ENCODE measurements around the gene HES5. TPM values are rescaled to one million over a fixed set of nuclear protein-coding genes. Genes with fewer than 3 reads are reported as not detected.

Gene HES5
- total RNA-seq, 1 donor from 2014 or later = 1.5 TPM

DNA sequence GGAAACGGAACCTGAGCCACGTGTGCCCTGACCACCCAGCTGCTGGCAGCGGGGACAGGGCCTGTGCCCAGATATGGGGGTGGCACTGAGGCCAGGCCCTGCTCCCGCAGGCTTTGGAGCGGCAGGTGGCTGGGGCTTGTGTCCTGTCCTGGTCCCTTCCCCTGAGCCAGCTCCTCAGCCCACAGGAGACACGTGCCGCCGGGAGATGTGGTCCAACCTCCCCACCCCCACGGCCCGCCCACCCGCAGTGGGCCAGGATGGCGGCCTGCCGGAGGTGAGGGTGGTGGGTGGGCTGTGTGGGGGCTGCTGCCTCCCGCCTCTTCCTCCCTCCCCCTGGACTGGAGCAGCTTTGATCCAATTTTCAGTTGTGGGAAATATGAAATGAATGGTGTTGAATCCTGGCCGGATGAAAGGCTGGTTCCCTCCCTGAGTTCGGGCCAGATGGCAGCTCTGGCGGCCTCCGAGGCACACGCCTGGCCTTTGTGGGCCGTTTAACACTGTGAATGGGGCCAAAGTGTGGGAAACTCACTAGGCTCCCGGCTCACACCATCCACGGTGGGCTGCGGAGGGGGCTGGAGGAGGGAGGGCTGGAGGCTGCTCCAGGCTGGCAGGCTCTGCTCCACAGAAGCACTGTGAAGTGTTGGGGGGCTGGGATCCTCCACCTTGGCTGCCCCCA, 2.6 kb upstream of the HES5 start:
- no peak overlapping the region for H3K27ac ChIP-seq
- H3K9me3 ChIP-seq = no peaks in the 10 kb centered on the region
- intact Hi-C loops (cut with DNase I) = no loop called here
- peaks cover 21% of the 10 kb centered on the region for H3K4me1 ChIP-seq
- no peaks in the 10 kb centered on the region for H3K36me3 ChIP-seq
- ATAC-seq (no peak), DNase-seq (no peak)
- peaks cover 21% of the 10 kb centered on the region for H3K27me3 ChIP-seq
- H3K4me3 ChIP-seq = no peak overlapping the region
- TF ChIP-seq CTCF (IDR thresholded peaks at IDR 0.05) = no peak

DNA sequence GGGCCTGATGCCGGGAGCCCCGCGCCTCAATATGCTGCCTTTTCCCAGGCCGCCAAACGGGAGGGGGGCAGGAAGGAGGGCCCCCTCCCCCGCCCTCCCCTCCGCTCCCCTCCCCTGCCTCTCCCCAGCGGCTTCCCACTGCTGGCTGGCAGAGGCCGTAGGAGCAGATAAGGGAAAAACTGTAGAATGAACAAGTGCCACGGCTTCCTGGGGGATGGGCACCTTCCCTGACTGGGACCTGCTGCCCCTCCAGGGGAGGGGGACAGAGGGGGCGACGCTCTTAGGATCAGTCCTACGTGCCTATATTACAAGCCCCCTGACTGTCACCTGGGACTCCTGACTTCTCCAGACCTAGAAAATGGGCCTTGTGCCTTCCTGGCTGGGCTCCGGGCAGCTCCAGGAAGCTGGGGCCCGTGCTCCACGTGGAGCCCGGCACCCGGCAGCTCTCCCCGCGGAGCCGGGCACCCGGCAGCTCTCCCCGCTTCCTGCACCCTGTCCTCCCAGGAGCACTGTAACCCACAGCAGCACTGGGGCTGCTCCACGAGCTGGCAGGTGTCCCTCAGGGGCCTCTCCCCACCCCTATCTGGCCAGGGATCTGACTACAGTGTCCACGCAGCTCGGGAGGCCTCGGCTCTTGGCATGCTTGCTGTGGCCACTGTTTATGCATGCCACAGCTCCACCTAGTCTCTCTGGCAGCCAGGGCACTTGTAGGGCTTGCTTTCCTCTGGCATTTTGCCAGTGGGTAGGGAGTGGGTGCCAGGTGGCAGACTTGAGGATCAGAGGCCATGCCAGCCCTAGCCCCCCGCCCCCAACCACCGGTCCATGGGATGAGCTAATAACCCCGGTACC, 674 bp upstream of the HES5 start:
- Histone ChIP-seq H3K36me3 (no peaks in the 10 kb centered on the region), H3K4me3 (peak overlapping the region; percentile 44), H3K27me3 (peaks cover 21% of the 10 kb centered on the region), H3K27ac (peak overlapping the region; percentile 17), H3K4me1 (peaks cover 29% of the 10 kb centered on the region), H3K9me3 (no peaks in the 10 kb centered on the region)
- DNase-seq (no peak), ATAC-seq (peak; percentile 26)
- TF ChIP-seq CTCF (IDR thresholded peaks at IDR 0.05) = no peak
- intact Hi-C loops (cut with DNase I) = no loop called here

DNA sequence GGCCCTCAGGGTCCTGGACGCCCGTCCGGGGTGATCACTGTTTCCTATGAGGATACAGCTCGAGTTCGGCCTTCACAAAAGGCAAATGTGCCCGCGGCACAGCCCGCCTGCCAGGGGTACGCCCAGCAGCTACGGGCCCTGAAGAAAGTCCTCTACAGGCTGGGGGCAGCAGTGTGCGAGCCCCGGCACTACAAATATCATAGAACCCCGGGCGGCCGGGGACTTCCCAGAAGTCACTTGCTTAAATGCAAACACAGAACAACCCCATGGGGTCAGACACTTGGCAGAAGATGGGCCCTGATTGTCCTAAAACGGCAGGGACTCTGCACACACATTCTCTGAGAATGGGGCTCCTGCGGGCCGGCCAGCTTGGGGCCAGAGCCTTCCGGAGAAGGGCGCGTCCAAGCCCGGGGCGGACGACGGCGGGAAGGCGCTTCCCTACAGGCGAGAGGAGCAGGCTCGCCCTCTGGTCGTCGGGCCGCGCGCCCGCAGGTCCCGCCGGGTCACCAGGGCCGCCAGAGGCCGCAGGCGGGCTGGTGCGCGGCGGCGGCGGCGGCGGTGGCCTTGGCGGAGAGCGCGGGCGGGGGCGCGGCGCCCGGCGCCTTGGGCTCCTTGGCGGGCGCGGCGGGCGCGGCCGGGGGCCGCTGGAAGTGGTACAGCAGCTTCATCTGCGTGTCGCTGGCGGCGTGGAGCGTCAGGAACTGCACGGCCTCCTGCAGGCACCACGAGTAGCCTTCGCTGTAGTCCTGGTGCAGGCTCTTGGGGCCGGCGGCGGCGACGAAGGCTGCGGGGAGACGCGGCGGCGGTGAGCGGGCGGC, 888 bp downstream of the HES5 start:
- TF ChIP-seq CTCF (IDR thresholded peaks at IDR 0.05) = peak; percentile 13
- intact Hi-C loops (cut with DNase I) = no loop called here
- peak overlapping the region; percentile 44 for H3K4me3 ChIP-seq
- no peak overlapping the region for H3K27ac ChIP-seq
- no peaks in the 10 kb centered on the region for H3K36me3 ChIP-seq
- DNase-seq (no peak), ATAC-seq (peak; percentile 1)
- H3K4me1 ChIP-seq = peaks cover 45% of the 10 kb centered on the region
- H3K27me3 ChIP-seq = peaks cover 21% of the 10 kb centered on the region
- no peaks in the 10 kb centered on the region for H3K9me3 ChIP-seq

GRCh38 chr1:2528611-2528965, 1.5 kb downstream of the HES5 start:
- H3K36me3 ChIP-seq = no peaks in the 10 kb centered on the region
- no peak overlapping the region for H3K27ac ChIP-seq
- H3K4me1 ChIP-seq = peaks cover 51% of the 10 kb centered on the region
- H3K4me3 ChIP-seq = no peak overlapping the region
- no peak for DNase-seq
- TF ChIP-seq CTCF (IDR thresholded peaks at IDR 0.05) = no peak
- intact Hi-C loops (cut with DNase I) = no loop called here
- H3K27me3 ChIP-seq = peaks cover 21% of the 10 kb centered on the region
- H3K9me3 ChIP-seq = no peaks in the 10 kb centered on the region
- no peak for ATAC-seq

DNA sequence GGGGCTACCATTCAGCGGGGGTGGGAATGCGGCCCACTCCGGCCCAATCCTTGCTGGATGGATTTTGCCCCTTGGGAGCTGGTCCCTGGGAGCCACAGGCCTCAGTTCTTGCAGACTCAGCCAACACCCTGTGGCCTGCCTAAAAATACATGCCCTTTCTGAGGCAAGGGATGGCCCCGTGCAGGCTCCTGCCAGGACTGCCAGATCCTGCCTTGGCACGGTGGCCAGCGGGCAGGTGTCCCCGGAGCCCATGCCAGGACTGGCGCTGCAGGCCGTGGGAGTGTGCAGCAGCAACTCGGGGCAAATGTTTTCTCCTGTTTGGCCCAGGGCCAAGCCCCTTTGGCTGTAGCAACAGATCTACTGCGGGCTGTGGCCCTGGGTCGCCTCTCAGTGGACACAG, 2.0 kb downstream of the HES5 start:
- intact Hi-C loops (cut with DNase I) = no loop called here
- no peak overlapping the region for H3K27ac ChIP-seq
- no peak overlapping the region for H3K4me3 ChIP-seq
- no peak for ATAC-seq
- TF ChIP-seq CTCF (IDR thresholded peaks at IDR 0.05) = no peak
- no peaks in the 10 kb centered on the region for H3K9me3 ChIP-seq
- H3K4me1 ChIP-seq = peaks cover 55% of the 10 kb centered on the region
- no peak for DNase-seq
- no peaks in the 10 kb centered on the region for H3K36me3 ChIP-seq
- peaks cover 20% of the 10 kb centered on the region for H3K27me3 ChIP-seq
